Liver (tissue), 9 donors: ENCODE data around the gene SKI. TPM values are rescaled to one million over a fixed set of nuclear protein-coding genes. Genes with fewer than 3 reads are reported as not detected.

Source experiments
- DNase-seq: peaks from one replicate; pipeline ENCODE4 v3.0.0-alpha.2; 2017; ENCODE audit warnings: low spot score
- H3K27ac ChIP-seq, 2 donors: one replicate each; pipeline ENCODE4 v1.7.0; 2013; ENCODE audit warnings: inconsistent platforms in 2 of 2, low read length in 2 of 2, control low read depth in 1 of 2, low read depth in 1 of 2, mild to moderate bottlenecking in 1 of 2
- H3K27me3 ChIP-seq, 4 donors: one replicate each; pipeline versions ENCODE4 v1.6.1 to v1.7.0; 2013; ENCODE audit warnings: low read length in 3 of 4, inconsistent platforms in 1 of 4, mild to moderate bottlenecking in 1 of 4, moderate library complexity in 1 of 4; ENCODE audit not compliant: control insufficient read depth in 4 of 4, insufficient read depth in 4 of 4
- H3K36me3 ChIP-seq, 4 donors: one replicate each; pipeline versions ENCODE4 v1.6.1 to v1.7.0; 2013; ENCODE audit warnings: low read length in 3 of 4, mild to moderate bottlenecking in 3 of 4, low read depth in 1 of 4, moderate library complexity in 1 of 4; ENCODE audit not compliant: control insufficient read depth in 4 of 4, insufficient read depth in 3 of 4
- H3K4me1 ChIP-seq, 4 donors: one replicate each; pipeline versions ENCODE4 v1.6.1 to v1.7.0; 2013; ENCODE audit warnings: low read length in 3 of 4, mild to moderate bottlenecking in 3 of 4, moderate library complexity in 1 of 4; ENCODE audit not compliant: control insufficient read depth in 4 of 4, insufficient read depth in 4 of 4
- H3K4me3 ChIP-seq, 3 donors: one replicate each; pipeline versions ENCODE4 v1.6.1 to v1.7.0; 2013; ENCODE audit warnings: low read length in 3 of 3, control low read depth in 1 of 3, low read depth in 1 of 3, mild to moderate bottlenecking in 1 of 3
- H3K9ac ChIP-seq, 2 donors: one replicate each; pipeline ENCODE4 v1.7.0; 2013; ENCODE audit warnings: low read length in 2 of 2, mild to moderate bottlenecking in 2 of 2, moderate library complexity in 2 of 2, control low read depth in 1 of 2, low read depth in 1 of 2
- H3K9me3 ChIP-seq, 4 donors: one replicate each; pipeline versions ENCODE4 v1.6.1 to v1.7.0; 2013; ENCODE audit warnings: low read length in 3 of 4; ENCODE audit not compliant: control insufficient read depth in 4 of 4
- EGR1 ChIP-seq, 2 donors: IDR thresholded peaks; 2 replicates each; pipeline ENCODE4 v1.6.1; 2016 to 2018; ENCODE audit warnings: antibody characterized with exemption in 2 of 2, low read depth in 2 of 2
- FOXA1 ChIP-seq: IDR thresholded peaks from 2 replicates; pipeline ENCODE4 v1.6.1; 2016; ENCODE audit warnings: antibody characterized with exemption
- FOXA2 ChIP-seq: IDR thresholded peaks from 2 replicates; pipeline ENCODE4 v1.6.1; 2016; ENCODE audit warnings: antibody characterized with exemption
- GABPA ChIP-seq, 2 donors: IDR thresholded peaks in 1 of 2; conservative IDR thresholded peaks in 1 of 2; 2 replicates each; pipeline ENCODE4 v1.6.1; 2016; ENCODE audit warnings: antibody characterized with exemption in 2 of 2, mild to moderate bottlenecking in 1 of 2, moderate library complexity in 1 of 2
- HNF4A ChIP-seq, 2 donors: conservative IDR thresholded peaks; 2 replicates each; pipeline ENCODE4 v1.6.1; 2016; ENCODE audit warnings: antibody characterized with exemption in 2 of 2, mild to moderate bottlenecking in 2 of 2
- HNF4G ChIP-seq: IDR thresholded peaks from 2 replicates; pipeline ENCODE4 v1.6.1; 2016; ENCODE audit warnings: antibody characterized with exemption
- JUND ChIP-seq, 2 donors: IDR thresholded peaks; 2 replicates each; pipeline ENCODE4 v1.6.1; 2016; ENCODE audit warnings: antibody characterized with exemption in 2 of 2
- MAX ChIP-seq: IDR thresholded peaks from 2 replicates; pipeline ENCODE4 v1.6.1; 2016; ENCODE audit warnings: antibody characterized with exemption
- NR2F2 ChIP-seq: IDR thresholded peaks from 2 replicates; pipeline ENCODE4 v1.6.1; 2016; ENCODE audit warnings: antibody characterized with exemption
- RAD21 ChIP-seq, 2 donors: IDR thresholded peaks; 2 replicates each; pipeline ENCODE4 v1.6.1; 2016; ENCODE audit warnings: antibody characterized with exemption in 2 of 2, mild to moderate bottlenecking in 2 of 2
- SP1 ChIP-seq: IDR thresholded peaks from 2 replicates; pipeline ENCODE4 v1.6.1; 2018; ENCODE audit warnings: antibody characterized with exemption, mild to moderate bottlenecking
- YY1 ChIP-seq: IDR thresholded peaks from 2 replicates; pipeline ENCODE4 v1.6.1; 2016; ENCODE audit warnings: antibody characterized with exemption, mild to moderate bottlenecking
- WGBS: extraction: QIAGEN DNeasy Blood & Tissue Kit; methylation state at CpG from one replicate; pipeline ENCODE4 v1.1.7; 2013; 5-methylcytosine and 5-hydroxymethylcytosine counted together
- polyA plus RNA-seq, 2 donors: library from polyadenylated mRNA; stranded (reverse) in 1 of 2; unstranded in 1 of 2; fragments of 200-250 nt in 1 of 2; fragments of >200 nt in 1 of 2; fragmentation: Nextera tagmentation in 1 of 2; extraction: Ambion mirVana in 1 of 2; gene quantifications; one replicate each; pipeline versions ENCODE4 v1.2.1 to v1.2.3, GENCODE V29; 2013 to 2015
- total RNA-seq, 2 donors: library from RNA; depleted of rRNA; stranded (reverse); fragments of >200 nt; gene quantifications; one replicate each; pipeline ENCODE4 v1.2.3, GENCODE V29; 2014
- TF ChIP-seq, protein P1 (sequence below): IDR thresholded peaks from 2 replicates; pipeline ENCODE4 v1.6.1; 2016; ENCODE audit warnings: antibody characterized with exemption
- TF ChIP-seq, protein P2 (sequence below): fragments of 150-350 bp; IDR thresholded peaks from 2 replicates; pipeline ENCODE4 v1.5.1; 2017; ENCODE audit warnings: improper control_type of control experiment, low read depth, low read length; ENCODE audit not compliant: missing input control
- TF ChIP-seq, protein P3 (sequence below): IDR thresholded peaks from 2 replicates; pipeline ENCODE4 v1.6.1; 2016; ENCODE audit warnings: antibody characterized with exemption
- TF ChIP-seq, protein P4 (sequence below): IDR thresholded peaks from 2 replicates; pipeline ENCODE4 v1.6.1; 2016; ENCODE audit warnings: antibody characterized with exemption, mild to moderate bottlenecking
- donor health status: healthy.
- donor health status: healthy.
- donor health status: healthy.
- donor health status: healthy.
- donor health status: healthy.

Gene SKI
- total and polyA plus RNA-seq, 4 donors, result 3.2 to 21.3 (median 19.5) TPM

DNA sequence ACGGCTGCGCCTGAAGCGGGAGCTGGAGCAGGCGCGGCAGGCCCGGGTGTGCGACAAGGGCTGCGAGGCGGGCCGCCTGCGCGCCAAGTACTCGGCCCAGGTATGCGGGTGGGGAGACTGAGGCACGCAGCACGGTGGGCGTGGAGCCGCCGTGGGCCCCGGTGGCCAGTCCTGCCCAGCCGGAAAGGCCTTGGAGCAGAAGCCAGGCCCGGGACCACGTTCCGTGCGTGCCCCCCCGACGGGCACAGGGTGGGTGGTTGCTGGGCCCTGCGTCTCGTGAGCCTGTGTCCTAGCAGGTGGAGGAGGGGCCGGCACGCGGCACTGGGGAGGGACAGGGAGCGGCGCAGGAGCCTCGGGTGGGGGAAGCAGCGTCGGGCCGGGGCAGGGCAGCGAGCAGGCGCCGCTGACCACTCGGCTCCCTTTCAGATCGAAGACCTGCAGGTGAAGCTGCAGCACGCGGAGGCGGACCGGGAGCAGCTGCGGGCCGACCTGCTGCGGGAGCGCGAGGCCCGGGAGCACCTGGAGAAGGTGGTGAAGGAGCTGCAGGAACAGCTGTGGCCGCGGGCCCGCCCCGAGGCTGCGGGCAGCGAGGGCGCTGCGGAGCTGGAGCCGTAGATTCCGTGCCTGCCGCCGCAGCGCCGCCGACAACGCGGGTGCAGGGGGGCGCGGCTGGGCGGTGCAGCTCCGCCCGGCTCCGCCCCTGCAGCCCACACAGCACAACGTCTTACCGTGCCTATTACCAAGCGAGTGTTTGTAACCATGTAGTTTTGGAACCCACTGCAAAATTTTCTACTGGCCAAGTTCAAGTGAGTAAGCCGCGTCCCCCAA lies 78.2 kb downstream of the SKI start (continued):
- TF ChIP-seq RAD21 (IDR thresholded peaks at IDR 0.05) (no peak), EGR1 (IDR thresholded peaks at IDR 0.05; ENCODE audit: low read depth in 2 of 2) (no peak), HNF4G (no peak), FOXA2 (no peak), JUND (IDR thresholded peaks at IDR 0.05) (no peak)
- TF ChIP-seq, protein P1, sequence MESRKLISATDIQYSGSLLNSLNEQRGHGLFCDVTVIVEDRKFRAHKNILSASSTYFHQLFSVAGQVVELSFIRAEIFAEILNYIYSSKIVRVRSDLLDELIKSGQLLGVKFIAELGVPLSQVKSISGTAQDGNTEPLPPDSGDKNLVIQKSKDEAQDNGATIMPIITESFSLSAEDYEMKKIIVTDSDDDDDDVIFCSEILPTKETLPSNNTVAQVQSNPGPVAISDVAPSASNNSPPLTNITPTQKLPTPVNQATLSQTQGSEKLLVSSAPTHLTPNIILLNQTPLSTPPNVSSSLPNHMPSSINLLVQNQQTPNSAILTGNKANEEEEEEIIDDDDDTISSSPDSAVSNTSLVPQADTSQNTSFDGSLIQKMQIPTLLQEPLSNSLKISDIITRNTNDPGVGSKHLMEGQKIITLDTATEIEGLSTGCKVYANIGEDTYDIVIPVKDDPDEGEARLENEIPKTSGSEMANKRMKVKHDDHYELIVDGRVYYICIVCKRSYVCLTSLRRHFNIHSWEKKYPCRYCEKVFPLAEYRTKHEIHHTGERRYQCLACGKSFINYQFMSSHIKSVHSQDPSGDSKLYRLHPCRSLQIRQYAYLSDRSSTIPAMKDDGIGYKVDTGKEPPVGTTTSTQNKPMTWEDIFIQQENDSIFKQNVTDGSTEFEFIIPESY, result no peak

GRCh38 chr1:2307064-2307605 lies 79.0 kb downstream of the SKI start:
- no peak overlapping the region for H3K9ac ChIP-seq
- no peak for TF ChIP-seq RAD21 (IDR thresholded peaks at IDR 0.05)
- TF ChIP-seq FOXA2, result no peak
- no peaks in the 10 kb centered on the region for H3K9me3 ChIP-seq
- peaks cover 27 to 53% (median 31%) of the 10 kb centered on the region in 4 donors for H3K36me3 ChIP-seq
- whole genome bisulfite sequencing, result 96% methylated on average over 41 of the region's 41 CpGs
- no peak overlapping the region for H3K27ac ChIP-seq
- H3K4me1 ChIP-seq, result peaks cover 0 to 13% (median 4%) of the 10 kb centered on the region in 4 donors
- no peak for DNase-seq
- no peaks in the 10 kb centered on the region for H3K27me3 ChIP-seq
- H3K4me3 ChIP-seq, result no peak overlapping the region

- Histone ChIP-seq H3K9me3 (no peaks in the 10 kb centered on the region), H3K27ac (no peak overlapping the region), H3K27me3 (no peaks in the 10 kb centered on the region), H3K9ac (no peak overlapping the region), H3K4me1 (peaks cover 5 to 18% (median 8%) of the 10 kb centered on the region in 4 donors), H3K36me3 (peaks cover 26 to 53% (median 31%) of the 10 kb centered on the region in 4 donors), H3K4me3 (no peak overlapping the region)
- DNase-seq, result no peak
- 91% methylated on average over 15 of the region's 15 CpGs for WGBS
- TF ChIP-seq MAX (no peak), SP1 (no peak), GABPA (IDR thresholded peaks at IDR 0.05 in 1 of 2, conservative IDR thresholded peaks at IDR 0.05 in 1 of 2) (no peak), HNF4A (conservative IDR thresholded peaks at IDR 0.05) (no peak), YY1 (no peak), JUND (IDR thresholded peaks at IDR 0.05) (no peak), FOXA2 (no peak), EGR1 (IDR thresholded peaks at IDR 0.05; ENCODE audit: low read depth in 2 of 2) (no peak), NR2F2 (no peak), RAD21 (IDR thresholded peaks at IDR 0.05) (no peak), FOXA1 (no peak)
- TF ChIP-seq, protein P2, sequence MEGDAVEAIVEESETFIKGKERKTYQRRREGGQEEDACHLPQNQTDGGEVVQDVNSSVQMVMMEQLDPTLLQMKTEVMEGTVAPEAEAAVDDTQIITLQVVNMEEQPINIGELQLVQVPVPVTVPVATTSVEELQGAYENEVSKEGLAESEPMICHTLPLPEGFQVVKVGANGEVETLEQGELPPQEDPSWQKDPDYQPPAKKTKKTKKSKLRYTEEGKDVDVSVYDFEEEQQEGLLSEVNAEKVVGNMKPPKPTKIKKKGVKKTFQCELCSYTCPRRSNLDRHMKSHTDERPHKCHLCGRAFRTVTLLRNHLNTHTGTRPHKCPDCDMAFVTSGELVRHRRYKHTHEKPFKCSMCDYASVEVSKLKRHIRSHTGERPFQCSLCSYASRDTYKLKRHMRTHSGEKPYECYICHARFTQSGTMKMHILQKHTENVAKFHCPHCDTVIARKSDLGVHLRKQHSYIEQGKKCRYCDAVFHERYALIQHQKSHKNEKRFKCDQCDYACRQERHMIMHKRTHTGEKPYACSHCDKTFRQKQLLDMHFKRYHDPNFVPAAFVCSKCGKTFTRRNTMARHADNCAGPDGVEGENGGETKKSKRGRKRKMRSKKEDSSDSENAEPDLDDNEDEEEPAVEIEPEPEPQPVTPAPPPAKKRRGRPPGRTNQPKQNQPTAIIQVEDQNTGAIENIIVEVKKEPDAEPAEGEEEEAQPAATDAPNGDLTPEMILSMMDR, result no peak
- TF ChIP-seq, protein P3, sequence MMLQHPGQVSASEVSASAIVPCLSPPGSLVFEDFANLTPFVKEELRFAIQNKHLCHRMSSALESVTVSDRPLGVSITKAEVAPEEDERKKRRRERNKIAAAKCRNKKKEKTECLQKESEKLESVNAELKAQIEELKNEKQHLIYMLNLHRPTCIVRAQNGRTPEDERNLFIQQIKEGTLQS, result no peak
- TF ChIP-seq, protein P4, sequence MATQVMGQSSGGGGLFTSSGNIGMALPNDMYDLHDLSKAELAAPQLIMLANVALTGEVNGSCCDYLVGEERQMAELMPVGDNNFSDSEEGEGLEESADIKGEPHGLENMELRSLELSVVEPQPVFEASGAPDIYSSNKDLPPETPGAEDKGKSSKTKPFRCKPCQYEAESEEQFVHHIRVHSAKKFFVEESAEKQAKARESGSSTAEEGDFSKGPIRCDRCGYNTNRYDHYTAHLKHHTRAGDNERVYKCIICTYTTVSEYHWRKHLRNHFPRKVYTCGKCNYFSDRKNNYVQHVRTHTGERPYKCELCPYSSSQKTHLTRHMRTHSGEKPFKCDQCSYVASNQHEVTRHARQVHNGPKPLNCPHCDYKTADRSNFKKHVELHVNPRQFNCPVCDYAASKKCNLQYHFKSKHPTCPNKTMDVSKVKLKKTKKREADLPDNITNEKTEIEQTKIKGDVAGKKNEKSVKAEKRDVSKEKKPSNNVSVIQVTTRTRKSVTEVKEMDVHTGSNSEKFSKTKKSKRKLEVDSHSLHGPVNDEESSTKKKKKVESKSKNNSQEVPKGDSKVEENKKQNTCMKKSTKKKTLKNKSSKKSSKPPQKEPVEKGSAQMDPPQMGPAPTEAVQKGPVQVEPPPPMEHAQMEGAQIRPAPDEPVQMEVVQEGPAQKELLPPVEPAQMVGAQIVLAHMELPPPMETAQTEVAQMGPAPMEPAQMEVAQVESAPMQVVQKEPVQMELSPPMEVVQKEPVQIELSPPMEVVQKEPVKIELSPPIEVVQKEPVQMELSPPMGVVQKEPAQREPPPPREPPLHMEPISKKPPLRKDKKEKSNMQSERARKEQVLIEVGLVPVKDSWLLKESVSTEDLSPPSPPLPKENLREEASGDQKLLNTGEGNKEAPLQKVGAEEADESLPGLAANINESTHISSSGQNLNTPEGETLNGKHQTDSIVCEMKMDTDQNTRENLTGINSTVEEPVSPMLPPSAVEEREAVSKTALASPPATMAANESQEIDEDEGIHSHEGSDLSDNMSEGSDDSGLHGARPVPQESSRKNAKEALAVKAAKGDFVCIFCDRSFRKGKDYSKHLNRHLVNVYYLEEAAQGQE, result no peak
- TF ChIP-seq, protein P1, result no peak
Observed at GRCh38 chr1:2307972-2308371, 79.9 kb downstream of the SKI start.
